ENCODE measurements around the gene RDX.
"Not testable (repeated sequence)": the region's sequence is repeated elsewhere in the genome, so short reads cannot be mapped to it uniquely, and the experiment has no call there.

RDX gene

GRCh38 chr11:110305169-110306018, 9.0 kb upstream of the RDX start:
- DNase-seq, result no peak

- DNase-seq, result no peak
Measured at GRCh38 chr11:110303414-110303826, 7.0 kb upstream of the RDX start.

GRCh38 chr11:110301577-110301976, 5.2 kb upstream of the RDX start:
- DNase-seq, result no peak

DNA sequence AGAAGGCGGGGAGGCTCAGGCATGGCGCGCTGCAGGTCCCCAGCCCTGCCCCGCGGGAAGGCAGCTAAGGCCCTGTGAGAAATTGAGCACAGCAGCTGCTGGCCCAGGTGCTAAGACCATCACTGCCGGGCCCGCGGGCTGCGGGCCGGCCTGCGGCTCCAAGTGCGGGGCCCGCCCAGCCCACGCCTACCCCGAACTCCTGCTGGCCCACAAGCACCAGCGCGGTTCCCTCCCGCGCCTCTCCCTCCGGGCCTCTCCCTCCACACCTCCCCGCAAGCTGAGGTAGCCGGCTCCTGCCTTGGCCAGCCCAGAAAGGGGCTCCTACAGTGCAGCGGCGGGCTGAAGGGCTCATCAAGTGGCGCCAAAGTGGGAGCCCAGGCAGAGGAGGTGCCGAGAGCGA, 4.6 kb upstream of the RDX start:
- DNase-seq, result no peak

GRCh38 chr11:110299006-110299785, 2.8 kb upstream of the RDX start:
- no peak for DNase-seq

DNA sequence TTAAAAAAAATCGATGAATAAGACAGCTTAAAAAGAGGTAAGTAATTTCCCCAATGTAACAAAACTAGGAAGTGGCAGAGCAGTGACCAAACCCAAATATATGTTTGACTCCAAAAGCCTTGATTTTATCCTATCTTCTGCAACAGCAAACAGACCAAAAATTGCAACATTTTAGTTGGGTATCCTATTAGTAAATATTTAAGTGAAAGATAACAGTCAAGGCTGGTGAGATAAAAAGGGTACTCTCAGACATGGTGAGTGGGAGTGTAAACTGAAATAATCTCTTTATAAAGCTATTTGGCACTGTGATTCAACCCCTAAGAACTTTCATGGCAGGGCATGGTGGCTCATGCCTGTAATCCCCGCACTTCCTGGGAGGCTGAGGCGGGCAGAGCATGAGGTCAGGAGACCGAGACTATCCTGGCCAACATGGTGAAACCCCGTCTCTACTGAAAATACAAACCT, 1.9 kb upstream of the RDX start:
- no peak for DNase-seq

GRCh38 chr11:110297726-110298300, 1.4 kb upstream of the RDX start:
- DNase-seq, result no peak

GRCh38 chr11:110297076-110297725, 787 bp upstream of the RDX start:
- DNase-seq, result no peak

DNA sequence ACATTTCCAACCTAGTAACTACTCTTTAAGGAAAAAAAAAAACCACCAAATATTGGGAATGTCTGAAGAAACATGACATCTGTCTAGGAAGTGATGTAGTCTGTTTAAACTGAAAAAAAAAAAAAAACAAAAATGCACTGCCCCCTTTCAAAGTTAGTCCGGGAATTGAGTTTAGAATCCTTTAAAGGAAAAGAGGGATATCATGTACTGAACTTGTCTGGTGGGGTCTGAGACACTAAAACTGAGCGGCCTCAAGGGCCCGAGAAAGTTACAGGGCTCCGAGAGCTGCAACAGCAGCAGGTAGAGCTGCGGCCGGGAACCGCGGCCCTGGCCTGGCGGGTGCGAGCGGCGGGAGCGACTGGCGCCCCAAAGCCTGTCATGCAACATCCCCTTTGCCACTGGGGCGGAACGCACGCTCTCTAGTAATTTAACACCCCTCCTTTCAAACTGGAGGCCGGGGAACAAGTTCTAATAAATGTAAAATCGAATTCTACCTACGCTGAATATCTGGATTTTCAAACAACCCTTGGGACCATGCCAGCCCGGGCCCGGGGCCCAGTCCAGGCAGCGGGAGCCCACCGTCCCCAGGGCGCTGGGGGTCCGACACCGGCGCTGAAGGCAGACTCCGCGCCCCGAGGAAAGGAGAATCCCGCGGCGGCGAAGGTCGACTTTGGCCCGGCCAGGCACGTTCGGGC, 736 bp downstream of the RDX start:
- peak; percentile 47 for DNase-seq

DNA sequence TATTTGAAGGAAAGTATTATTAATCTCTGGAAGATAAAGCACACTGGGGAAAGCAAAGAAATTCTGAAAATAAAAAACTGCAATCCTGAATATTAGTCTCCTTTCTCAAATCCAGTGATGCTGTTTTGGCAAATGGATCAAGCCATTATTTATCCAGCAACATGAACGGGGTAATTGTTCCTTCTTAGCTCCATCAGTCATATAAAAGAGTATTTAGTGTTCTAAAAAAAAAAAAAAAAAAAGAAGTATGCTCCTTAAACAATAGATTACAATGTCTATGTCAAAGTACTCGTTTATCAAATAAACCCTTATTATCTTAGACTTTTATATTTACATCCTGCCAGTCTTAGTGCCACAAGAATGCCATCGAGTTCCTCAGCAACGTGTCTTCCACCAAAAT, 1.3 kb downstream of the RDX start:
- no peak for DNase-seq

DNA sequence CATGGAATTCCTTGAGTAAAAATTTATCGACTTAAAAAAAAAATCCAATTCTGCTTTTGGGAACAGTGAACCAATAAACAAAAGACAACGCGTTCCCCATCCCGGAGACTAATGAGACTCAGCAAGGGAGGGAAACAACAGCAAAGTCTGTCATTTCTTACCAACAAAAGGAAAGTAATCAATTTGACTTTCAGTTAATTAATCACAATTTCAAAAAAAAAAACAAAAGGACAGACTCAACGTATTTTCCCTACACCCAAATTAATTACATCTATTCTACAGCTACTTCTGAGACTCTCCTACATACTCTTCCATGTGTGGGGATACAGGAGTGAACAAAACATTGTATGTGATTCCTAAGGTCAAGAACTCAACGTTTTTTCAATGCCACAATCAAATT, 1.9 kb downstream of the RDX start:
- DNase-seq, result no peak

DNA sequence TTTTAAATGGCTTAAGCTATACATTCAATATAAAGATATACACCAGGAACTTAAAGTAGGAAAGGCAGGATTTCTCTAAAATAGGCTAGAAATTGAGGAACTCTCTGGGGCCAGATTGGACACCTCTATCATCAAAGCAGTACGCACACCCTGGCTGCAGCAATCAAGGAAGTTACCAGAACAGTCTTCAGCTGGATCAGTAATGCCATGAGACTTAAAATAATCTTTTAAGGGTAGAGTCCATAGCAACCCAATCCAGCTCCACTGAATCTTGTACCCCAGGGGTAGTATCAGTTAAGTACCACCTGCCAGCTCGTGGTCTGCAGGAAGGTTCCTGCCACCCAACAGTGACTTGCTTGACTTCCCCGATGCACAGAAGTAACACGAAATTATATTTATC, 3.0 kb downstream of the RDX start:
- DNase-seq, result no peak

DNA sequence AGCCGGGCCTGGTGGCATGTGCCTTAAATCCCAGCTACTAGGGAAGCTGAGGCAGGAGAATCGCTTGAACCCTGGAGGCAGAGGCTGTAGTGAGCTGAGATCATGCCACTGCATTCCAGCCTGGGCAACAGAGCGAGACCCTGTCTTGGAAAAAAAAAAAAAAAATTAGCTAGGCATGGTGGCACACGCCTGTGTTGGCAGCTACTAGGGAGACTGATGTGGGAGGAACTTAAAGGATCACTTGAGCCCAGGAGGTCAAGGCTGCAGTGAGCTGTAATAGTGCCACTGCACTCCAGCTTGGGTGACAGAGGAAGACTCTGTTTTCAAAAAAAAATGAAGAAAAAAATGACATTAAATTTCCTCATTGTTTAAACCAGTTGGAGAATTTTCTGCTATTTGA, 4.3 kb downstream of the RDX start:
- DNase-seq, result not testable (repeated sequence)

DNA sequence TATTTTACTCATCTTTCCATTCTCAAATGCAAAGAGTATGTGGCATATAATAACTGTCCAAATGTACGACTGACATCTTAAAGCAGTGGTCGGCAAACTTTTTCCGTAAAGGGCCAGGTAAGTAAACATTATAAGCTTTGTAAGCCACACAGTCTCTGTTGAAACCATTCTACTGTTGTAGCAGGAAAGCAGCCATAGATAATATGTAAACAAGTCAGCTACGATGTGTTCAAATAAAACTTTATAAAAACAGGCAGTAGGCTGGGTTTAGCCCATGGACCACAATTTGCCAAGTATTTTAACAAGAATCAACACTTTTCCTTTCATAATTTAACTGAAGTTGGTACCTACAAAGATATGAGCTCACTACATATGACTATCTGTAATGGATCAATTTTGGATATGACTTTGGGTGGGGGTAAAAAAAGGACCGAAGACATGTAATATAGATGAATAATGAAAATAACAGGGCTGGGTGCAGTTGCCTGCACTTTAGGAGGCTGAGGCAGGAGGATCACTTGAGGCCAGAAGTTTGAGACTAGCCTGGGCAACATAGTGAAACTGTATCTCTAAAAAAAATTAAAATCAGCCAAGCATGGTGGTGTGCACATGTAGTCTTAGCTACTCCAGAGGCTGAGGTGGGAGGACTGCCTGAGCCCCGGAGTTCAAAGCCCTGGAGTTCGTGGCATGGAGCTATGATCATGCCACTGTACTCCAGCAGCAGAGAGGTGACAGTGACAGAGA, 5.7 kb downstream of the RDX start:
- no peak for DNase-seq

- DNase-seq, result no peak
Measured at GRCh38 chr11:110289472-110289871, 6.9 kb downstream of the RDX start.

DNA sequence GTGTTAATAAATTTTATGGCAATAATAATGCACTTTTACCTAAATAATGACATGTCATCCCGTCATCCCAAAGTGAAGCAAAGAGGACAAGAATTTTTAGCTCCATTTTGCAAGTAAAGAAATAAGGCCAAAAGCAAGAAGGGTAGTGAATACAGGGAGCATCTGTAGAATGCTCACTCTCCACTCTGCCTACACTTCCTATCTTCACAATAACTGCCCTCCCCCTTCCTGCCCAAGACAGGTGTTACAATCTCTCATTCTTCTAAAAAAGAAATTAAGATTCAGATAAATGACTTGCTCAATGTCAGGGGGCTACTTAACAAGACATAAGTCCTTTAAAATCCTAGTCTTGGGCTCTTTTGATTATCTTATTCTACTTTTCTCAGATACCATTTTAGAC, 8.9 kb downstream of the RDX start:
- no peak for DNase-seq

DNA sequence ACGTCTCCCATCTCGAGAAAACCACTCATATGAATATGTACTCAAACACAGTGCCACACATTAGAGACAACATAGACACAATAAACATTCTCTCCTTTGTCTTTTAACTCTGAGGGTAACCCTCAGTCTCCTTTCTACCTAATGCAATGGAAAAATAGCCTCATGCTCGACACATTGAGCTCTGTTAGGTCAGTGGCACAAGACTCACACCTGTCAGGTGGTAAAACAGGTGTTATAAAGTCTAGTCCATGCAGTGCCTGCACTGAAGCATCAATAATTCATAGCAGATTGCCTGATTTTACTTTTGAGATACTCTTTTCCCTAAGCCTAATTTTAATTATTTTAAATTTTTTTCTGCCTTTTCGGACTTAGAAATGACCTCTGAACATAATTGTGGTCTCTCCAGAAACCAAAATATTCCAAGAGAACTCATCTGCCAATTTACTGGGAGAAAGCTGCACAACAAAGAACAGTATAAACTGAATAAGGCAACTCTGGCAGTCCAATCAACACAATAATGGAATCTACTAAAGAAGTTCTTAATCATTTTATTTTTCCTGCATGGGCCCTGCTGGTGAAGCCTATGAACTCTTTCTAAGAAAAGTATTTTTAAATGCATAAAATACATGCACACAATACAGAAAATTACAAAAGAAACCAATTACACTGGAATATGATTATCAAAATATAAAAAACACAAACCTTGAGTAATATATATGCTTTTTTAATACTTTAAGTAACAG, 9.9 kb downstream of the RDX start:
- DNase-seq, result no peak

DNA sequence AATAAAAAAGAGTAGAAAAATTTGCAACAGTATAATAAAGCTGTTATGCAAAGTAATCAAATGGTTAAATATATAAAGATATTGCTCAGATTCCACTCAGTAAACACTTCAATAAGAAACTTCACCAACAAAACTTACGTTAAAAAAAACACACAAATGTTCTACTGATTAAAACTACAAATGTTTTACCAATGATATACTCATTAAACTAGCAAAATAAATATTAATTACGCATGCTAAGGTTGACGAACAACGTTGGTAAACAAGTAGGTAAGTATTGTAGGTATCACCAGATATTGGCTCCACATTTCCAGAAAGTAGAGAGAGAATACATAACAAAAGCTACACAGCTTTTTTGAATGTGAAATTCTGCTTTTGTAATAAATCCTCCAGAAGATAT, 12.6 kb downstream of the RDX start:
- no peak for DNase-seq

DNA sequence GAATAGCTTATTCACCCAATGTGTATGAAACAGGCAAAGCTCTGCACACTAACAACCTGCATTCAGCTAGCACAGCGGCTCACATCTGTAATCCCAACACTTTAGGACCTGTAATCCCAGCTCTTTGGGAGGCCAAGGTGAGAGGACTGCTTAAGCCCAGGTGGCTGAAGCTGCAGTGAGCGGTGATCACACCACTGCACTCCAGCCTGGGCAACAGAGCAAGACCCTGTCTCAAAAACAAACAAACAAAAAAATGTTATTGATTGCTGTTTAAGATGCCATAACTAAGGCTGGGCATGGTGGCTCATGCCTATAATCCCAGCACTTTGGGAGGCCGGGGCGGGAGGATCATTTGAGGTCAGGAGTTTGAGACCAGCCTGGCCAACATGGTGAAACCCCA, 15.8 kb downstream of the RDX start:
- not testable (repeated sequence) for DNase-seq

GRCh38 chr11:110279881-110280280, 16.5 kb downstream of the RDX start:
- no peak for DNase-seq

GRCh38 chr11:110272919-110273318, 23.5 kb downstream of the RDX start:
- DNase-seq, result no peak
